Subcutaneous adipose tissue (tissue), 4 donors: ENCODE measurements around the gene FOXO4. TPM values are rescaled to one million over a fixed set of nuclear protein-coding genes. Genes with fewer than 3 reads are reported as not detected.

Experiments used
- CTCF ChIP-seq: fragments of 450-650 bp; IDR thresholded peaks from one replicate; pipeline ENCODE4 v1.5.1; 2016; ENCODE audit warnings: low read depth, mild to moderate bottlenecking, control low read depth, antibody characterized with exemption, moderate library complexity
- total RNA-seq, 4 donors: library from RNA; depleted of rRNA; stranded (reverse); fragments of >200 nt; gene quantifications; one replicate each; pipeline ENCODE4 v1.1.0, GENCODE V29; 2016

FOXO4 gene
- total RNA-seq, 4 donors from 2014 or later: 16.7 to 32.0 (median 20.5) TPM

GRCh38 chrX:71067712-71068043 lies 28.0 kb upstream of the FOXO4 start:
- TF ChIP-seq CTCF: no peak

GRCh38 chrX:71068044-71068918 lies 27.4 kb upstream of the FOXO4 start, which contains the start of gene SNX12:
Gene SNX12 (minus strand): TSS chrX:71068334. CDS start chrX:71068306, 28 bp downstream.
- no peak for TF ChIP-seq CTCF

- no peak for TF ChIP-seq CTCF
Observed at GRCh38 chrX:71070531-71070930, 25.1 kb upstream of the FOXO4 start.

GRCh38 chrX:71081330-71082123 lies 14.1 kb upstream of the FOXO4 start:
- no peak for TF ChIP-seq CTCF

GRCh38 chrX:71082124-71082647 lies 13.5 kb upstream of the FOXO4 start:
- no peak for TF ChIP-seq CTCF

GRCh38 chrX:71082822-71083221 lies 12.8 kb upstream of the FOXO4 start:
- TF ChIP-seq CTCF: no peak

- TF ChIP-seq CTCF: no peak
Observed at GRCh38 chrX:71085900-71086299, 9.8 kb upstream of the FOXO4 start.
